Activated naive CD4-positive, alpha-beta T cell treated with anti-CD3 and anti-CD28 coated beads, Interleukin-2, amount 50 U/mL, for 24 hours (primary cell): ENCODE measurements around the gene XDH.

ENCODE experiments used
- H3K27ac Mint-ChIP-seq: one replicate; pipeline ENCODE4 v1.8.0; 2021; ENCODE audit warnings: mild to moderate bottlenecking, mixed read lengths
- H3K27me3 Mint-ChIP-seq: one replicate; pipeline ENCODE4 v1.8.0; 2021; ENCODE audit warnings: mixed read lengths
- H3K36me3 Mint-ChIP-seq: one replicate; pipeline ENCODE4 v1.8.0; 2021; ENCODE audit warnings: mixed read lengths
- H3K4me1 Mint-ChIP-seq: one replicate; pipeline ENCODE4 v1.8.0; 2021; ENCODE audit warnings: mixed read lengths
- H3K4me3 Mint-ChIP-seq: one replicate; pipeline ENCODE4 v1.8.0; 2021; ENCODE audit warnings: mild to moderate bottlenecking, mixed read lengths
- H3K9me3 Mint-ChIP-seq: one replicate; pipeline ENCODE4 v1.8.0; 2021; ENCODE audit warnings: mixed read lengths

The XDH gene

DNA sequence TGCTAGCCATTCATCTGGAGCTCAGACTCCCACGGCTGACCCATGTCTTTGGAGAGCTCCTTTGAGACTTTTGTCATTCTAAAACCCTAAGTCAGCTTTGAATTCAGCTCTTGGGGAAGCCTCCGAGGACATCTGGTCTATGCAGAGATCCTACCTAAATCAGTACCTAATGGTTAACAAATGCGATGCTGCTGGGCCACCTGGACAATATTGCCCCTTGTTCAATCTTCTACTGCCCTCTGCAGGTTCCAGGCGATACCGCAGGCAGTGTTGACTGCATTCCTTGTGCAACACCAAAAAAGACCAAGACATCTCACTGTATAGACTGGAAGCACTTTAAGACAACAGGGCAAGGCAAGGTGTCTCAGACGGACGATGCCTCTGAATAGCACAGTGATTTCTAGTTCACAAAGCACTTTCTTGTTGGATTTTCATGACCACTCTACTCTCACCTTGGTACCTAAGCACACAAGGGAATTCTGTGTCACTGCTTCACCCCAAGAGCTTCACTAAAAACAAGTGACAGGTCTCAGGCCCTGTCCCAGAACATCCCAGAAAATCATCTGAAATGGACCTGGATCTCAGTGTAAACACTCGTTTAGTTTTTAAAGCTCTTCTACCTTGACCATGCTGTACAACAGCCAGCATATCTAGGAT lies 80.9 kb downstream of the XDH start:
- H3K36me3 Mint-ChIP-seq: no peaks in the 10 kb centered on the region
- peaks cover 1% of the 10 kb centered on the region for H3K27me3 Mint-ChIP-seq
- no peaks in the 10 kb centered on the region for H3K9me3 Mint-ChIP-seq
- no peak overlapping the region for H3K4me3 Mint-ChIP-seq
- H3K4me1 Mint-ChIP-seq: no peaks in the 10 kb centered on the region
- H3K27ac Mint-ChIP-seq: no peak overlapping the region

DNA sequence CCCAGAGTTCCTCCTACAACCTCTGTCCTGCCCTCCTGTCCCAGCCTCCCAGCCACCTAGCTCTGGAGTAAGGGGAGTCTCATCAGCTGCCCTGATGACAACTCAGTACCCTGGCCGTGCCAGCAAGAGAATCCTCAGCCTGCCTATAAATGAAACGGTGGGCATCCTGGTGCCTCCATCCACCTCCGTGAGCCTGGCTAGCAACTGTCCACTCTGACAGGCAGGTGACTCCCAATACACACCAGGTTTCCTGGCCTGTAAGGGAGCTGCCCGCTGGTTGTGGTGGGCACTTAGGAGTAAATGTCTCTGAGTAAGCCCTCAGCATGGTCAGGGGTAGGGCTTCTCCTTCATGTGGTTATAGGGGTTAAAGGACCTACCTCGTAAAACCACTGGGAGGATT lies 81.5 kb downstream of the XDH start:
- Mint-ChIP-seq H3K36me3 (no peaks in the 10 kb centered on the region), H3K27me3 (peaks cover 1% of the 10 kb centered on the region), H3K9me3 (no peaks in the 10 kb centered on the region), H3K27ac (no peak overlapping the region), H3K4me3 (no peak overlapping the region), H3K4me1 (no peaks in the 10 kb centered on the region)

DNA sequence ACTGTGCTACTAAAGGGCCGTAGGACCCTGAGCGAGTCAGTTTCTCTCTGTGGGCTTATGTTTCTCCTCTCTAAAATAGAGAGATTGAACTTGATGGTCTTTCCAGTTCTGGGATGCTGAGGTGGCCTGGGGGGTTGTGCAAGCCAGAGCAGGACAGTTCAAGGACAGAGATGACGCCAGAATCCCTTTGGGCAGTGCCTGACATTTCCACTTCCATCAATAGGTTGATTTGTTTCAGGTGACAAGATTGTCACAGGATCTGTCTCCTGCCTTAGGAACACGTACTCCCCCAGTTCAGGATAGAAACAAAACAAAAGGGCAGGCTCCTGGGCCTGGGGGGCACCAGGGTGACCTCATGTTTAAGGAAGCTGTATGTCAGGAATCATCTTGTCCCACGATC lies 82.0 kb downstream of the XDH start:
- no peaks in the 10 kb centered on the region for H3K36me3 Mint-ChIP-seq
- no peak overlapping the region for H3K27ac Mint-ChIP-seq
- H3K9me3 Mint-ChIP-seq: no peaks in the 10 kb centered on the region
- H3K4me1 Mint-ChIP-seq: no peaks in the 10 kb centered on the region
- peaks cover 1% of the 10 kb centered on the region for H3K27me3 Mint-ChIP-seq
- H3K4me3 Mint-ChIP-seq: no peak overlapping the region

DNA sequence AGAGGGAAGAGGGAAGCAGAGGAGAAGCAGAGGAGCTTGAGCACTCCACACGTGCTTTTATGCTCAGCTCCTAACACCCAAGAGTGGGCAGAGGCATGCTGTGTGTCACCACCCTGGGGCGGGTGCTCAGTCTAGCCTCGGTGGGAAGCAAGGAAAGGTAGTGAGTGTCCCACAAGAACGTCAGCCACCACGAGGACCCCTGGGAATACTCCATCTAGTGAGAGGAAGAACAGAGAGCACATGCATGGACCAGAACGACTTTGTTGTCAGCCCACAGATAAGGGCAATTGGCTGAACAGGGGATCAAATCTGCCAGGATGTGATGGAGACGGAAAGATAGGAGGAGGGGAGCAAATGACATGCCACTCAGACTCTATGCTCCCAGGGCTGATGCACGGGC lies 83.4 kb downstream of the XDH start:
- H3K36me3 Mint-ChIP-seq: no peaks in the 10 kb centered on the region
- no peaks in the 10 kb centered on the region for H3K9me3 Mint-ChIP-seq
- H3K4me3 Mint-ChIP-seq: no peak overlapping the region
- H3K4me1 Mint-ChIP-seq: peaks cover 3% of the 10 kb centered on the region
- no peak overlapping the region for H3K27ac Mint-ChIP-seq
- peaks cover 1% of the 10 kb centered on the region for H3K27me3 Mint-ChIP-seq

DNA sequence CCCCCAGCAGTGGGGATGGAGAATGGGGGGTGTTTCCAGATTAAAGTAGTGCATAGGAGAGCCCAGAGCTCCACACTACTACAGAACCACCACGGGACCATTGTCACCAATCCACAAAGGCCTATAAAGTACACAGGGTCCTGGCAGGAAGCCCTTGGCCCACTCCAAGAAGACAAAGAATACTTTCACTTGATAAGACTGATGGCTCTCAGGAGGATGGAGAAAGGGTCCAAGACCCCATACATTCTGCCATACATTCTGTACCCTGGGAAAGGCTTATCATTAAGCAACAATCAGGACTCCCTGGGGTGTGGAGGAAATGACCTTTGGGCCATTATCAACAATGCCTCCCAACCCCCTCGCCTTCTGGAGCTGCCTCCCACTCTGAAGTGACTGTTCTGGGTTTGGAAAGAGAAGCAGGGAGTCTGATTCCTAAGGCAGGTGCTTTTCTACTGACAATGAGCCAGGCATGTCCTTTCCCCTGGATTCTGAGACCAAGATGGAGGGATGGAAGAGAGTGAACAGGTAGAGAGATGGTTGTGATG lies 85.4 kb downstream of the XDH start:
- H3K36me3 Mint-ChIP-seq: no peaks in the 10 kb centered on the region
- no peaks in the 10 kb centered on the region for H3K9me3 Mint-ChIP-seq
- H3K4me3 Mint-ChIP-seq: no peak overlapping the region
- H3K27ac Mint-ChIP-seq: no peak overlapping the region
- H3K27me3 Mint-ChIP-seq: no peaks in the 10 kb centered on the region
- H3K4me1 Mint-ChIP-seq: peaks cover 11% of the 10 kb centered on the region

DNA sequence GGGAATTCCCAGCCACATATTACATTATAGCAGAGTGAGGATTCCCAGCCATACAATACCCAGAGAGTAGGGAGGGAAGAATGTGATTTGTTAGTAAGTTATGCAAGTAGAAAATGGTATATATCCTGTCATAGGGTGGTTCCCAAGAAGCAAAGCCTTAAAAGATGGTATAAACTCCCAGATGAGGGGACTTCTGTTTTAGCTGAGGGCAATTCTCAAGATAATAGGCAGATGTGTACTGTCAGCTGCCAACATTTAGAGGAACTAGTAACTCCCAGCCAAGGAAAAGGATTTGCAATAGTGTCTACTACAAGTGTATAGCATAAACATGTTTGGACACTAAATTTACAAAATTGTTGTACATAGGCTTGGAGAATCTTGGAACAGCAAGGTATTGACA lies 86.5 kb downstream of the XDH start:
- Mint-ChIP-seq H3K4me3 (no peak overlapping the region), H3K4me1 (peaks cover 22% of the 10 kb centered on the region), H3K27ac (no peak overlapping the region), H3K36me3 (no peaks in the 10 kb centered on the region), H3K27me3 (no peaks in the 10 kb centered on the region), H3K9me3 (no peaks in the 10 kb centered on the region)

DNA sequence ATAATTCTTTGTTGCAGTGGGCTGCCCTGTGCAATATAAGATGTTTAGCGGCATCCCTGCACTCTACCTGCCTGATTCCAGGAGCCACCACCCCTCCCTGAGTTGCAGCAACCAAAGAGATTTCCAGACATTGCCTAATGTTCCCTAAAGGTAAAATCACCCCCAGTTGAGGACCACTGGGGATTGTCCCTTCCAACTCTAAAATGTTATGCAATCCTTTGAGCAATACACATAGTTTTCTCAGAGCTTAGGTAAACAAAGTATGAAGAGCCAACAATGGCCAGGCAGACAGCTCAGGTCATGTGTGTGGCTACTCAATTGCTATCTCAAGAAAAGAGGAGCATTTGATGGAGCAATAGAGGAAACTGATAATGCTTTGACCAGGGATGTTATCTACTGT lies 87.0 kb downstream of the XDH start:
- H3K36me3 Mint-ChIP-seq: no peaks in the 10 kb centered on the region
- no peaks in the 10 kb centered on the region for H3K9me3 Mint-ChIP-seq
- peaks cover 28% of the 10 kb centered on the region for H3K4me1 Mint-ChIP-seq
- no peak overlapping the region for H3K4me3 Mint-ChIP-seq
- H3K27ac Mint-ChIP-seq: no peak overlapping the region
- H3K27me3 Mint-ChIP-seq: no peaks in the 10 kb centered on the region

DNA sequence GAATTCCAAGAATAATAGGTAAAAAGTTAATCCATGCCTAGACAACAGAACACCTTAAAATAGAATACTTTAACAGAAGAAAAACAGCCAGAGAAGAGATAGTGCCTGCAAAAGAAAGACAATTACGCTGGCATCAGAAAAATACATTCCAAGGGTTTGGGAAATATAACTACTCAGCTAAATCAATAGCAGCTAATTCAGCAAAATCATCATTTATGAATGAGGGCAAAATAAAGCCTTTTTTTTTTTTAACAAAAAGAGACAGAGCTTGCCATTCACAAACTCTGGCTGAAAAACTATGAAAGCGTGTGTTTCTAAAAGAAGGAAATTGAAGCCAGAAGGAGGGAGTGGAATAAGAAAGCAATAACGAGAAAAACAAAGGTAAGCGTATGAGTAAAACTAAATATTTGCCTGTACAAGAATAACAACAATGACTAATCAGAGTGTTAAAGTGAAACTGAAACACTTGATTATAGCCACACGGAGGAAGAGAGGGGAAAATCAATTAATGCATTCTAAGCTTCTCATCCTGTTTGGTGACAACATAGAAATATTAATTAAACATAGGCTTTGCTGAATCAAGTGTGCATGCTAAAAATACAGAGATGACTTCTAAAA lies 90.4 kb downstream of the XDH start:
- Mint-ChIP-seq H3K9me3 (no peaks in the 10 kb centered on the region), H3K36me3 (no peaks in the 10 kb centered on the region), H3K27ac (peak overlapping the region; percentile 81), H3K4me3 (peak overlapping the region; percentile 34), H3K27me3 (no peaks in the 10 kb centered on the region), H3K4me1 (peaks cover 47% of the 10 kb centered on the region)

DNA sequence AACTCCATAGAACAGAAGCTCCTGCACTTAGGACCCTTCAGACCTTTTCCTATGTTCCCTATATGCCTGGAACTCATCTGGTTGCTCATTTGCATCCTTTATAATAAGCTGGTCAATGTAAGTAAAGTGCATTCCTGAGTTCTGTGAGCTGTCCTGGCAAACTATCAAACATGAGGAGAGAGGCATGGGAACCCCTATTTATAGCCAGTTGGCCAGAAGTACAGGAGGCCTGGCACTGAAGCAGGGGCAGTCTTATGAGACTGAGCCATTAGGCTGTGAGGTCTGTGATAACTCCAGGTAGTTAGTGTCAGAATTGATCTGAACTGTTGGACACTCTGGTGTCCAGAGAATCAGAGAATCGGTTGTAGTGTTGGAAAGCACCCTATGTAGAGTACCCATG lies 92.2 kb downstream of the XDH start:
- Mint-ChIP-seq H3K4me3 (no peak overlapping the region), H3K9me3 (no peaks in the 10 kb centered on the region), H3K27ac (peak overlapping the region; percentile 20), H3K36me3 (no peaks in the 10 kb centered on the region), H3K4me1 (peaks cover 61% of the 10 kb centered on the region), H3K27me3 (no peaks in the 10 kb centered on the region)

DNA sequence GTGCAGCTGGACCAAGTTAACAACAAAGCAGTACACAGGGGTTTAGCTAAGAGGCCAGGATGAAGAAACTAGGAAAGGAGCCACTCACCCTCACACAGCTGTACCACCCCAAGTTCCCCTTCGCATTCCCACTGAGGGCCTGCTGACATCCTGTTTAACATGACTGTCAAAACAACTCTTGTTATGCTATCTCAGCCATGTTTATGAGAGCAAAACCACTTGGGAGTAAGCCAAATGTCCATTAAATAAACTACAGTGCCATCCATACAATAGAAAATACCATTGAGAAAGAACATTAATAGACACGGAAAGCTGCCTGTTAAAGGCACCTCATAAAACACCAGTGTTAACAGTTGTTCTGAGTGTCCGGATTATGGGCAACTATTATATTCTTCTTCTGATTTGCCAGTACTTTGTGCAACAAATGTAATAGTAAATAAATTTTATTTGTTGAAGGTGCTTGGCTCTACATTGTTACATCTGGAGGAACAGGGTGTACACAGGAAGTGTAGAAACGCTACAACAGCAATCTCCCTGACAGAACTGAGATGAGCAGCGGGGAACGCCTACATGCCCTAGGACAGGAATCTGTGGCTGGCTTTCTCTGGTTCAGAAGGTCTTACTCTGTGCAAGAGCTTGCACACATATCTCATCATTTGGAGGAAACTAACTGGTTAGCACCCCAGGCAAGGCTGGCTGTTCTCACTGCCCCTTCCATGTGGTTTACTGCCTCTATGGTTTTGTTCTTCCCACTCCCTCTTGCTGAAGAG lies 95.0 kb downstream of the XDH start:
- Mint-ChIP-seq H3K4me1 (peaks cover 62% of the 10 kb centered on the region), H3K4me3 (no peak overlapping the region), H3K36me3 (no peaks in the 10 kb centered on the region), H3K27ac (peak overlapping the region; percentile 0), H3K27me3 (peaks cover 2% of the 10 kb centered on the region), H3K9me3 (no peaks in the 10 kb centered on the region)

DNA sequence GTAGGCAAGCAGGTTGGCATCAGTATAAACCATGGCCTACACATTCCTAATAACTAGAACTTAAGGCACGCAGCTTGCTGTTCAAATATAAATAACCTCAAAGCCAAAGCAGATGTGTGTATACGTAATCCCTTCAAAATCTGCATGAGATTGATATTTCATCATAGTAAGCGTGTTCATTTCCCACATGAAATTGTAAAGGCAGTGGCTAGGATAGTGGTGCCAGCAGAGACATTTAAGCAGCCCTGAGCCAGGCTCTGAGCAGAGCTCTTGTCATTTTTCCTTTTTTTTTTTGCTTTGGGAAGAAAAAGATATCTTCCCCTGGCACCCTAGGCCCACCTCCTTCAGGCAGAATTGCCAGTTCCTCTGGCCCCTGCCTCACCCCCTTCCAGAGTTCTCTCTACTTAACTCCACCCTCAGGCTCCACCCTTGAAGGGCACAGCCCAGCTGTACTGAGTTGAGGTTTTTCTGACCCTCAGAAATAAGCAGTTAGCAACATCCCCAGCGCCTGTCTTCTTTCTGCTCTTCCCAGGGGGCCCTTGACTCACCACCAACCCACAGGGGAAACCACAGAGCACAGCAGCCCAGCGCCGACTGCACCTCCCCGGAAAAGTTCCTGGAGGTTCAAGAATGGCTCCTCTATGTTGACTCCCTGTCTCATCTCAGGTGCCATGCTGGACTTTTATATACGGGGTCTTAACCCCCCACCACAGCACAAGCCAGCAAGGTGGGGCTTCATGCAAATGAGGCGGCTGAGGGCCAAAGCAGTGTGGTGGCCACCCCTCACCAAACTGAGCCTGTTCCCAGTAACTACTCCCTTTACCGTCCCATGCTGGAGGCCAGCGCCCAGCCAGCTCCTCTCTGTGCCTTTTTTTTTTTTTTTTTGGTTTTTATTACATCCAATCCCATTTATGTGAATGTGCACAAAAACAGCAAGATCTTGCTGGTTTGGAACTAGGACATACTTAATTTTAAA lies 95.9 kb downstream of the XDH start:
- Mint-ChIP-seq H3K4me1 (peaks cover 53% of the 10 kb centered on the region), H3K9me3 (no peaks in the 10 kb centered on the region), H3K4me3 (peak overlapping the region; percentile 67), H3K27ac (peak overlapping the region; percentile 79), H3K27me3 (peaks cover 2% of the 10 kb centered on the region), H3K36me3 (no peaks in the 10 kb centered on the region)

DNA sequence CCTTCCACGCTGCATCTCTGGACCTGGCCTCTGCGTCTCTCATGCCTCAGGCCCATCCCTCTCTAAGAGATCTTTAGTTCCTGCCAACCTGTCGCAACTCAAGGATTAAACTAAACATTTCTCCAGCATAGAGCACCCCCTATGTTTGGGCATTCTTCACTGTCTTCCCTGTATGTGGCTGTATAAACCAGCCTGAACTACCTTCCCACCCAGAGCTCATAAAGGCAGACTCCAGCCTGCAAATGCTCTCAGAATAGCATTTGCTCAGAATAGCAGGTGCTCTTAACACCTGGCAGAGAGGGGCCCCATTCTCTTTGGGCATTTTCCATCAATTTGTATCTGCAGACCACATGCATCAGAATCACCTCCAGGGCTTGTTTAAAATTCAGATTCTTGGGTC lies 97.1 kb downstream of the XDH start:
- H3K9me3 Mint-ChIP-seq: no peaks in the 10 kb centered on the region
- H3K27ac Mint-ChIP-seq: no peak overlapping the region
- H3K4me1 Mint-ChIP-seq: peaks cover 40% of the 10 kb centered on the region
- H3K4me3 Mint-ChIP-seq: no peak overlapping the region
- no peaks in the 10 kb centered on the region for H3K36me3 Mint-ChIP-seq
- H3K27me3 Mint-ChIP-seq: peaks cover 5% of the 10 kb centered on the region

DNA sequence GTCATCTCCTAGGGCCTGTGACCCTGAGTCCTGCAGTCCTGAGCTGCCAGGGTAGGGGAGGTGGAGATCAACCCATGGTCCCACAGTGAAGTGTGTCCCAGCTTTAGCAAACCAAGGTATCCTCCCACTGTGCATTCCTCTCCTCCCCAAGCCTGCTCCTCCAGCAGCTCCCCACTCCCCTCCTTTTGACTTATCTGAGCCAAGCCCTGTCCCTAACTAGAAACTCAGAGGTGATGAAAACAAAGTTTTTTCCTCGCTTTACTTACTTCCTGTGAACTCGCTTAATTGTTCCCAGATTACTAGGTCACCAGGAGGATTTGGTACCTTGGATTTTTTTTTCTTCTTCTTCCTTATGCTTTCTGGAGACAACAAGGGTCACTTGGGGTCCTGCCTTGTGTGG lies 99.8 kb downstream of the XDH start:
- Mint-ChIP-seq H3K4me3 (no peak overlapping the region), H3K9me3 (peaks cover 5% of the 10 kb centered on the region), H3K4me1 (peaks cover 28% of the 10 kb centered on the region), H3K27ac (no peak overlapping the region), H3K36me3 (peaks cover 4% of the 10 kb centered on the region), H3K27me3 (peaks cover 13% of the 10 kb centered on the region)

DNA sequence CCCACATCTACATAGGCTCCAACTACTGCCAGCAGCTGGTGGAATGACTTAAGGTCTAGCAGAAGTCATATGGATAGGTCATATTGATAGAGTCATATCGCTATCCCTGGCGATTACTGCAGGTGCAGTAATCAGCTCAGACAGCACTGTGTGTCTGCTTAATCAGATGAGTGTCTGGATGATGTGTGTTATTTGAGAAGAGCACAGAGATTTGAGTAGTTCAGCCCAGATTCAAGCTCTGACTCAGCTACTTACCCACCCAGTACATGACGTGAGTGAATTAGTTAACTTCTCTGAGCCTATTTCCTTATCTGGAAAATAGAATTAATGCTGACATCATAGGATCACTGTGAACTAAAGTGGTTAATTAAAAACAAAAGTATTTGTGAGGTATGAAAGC lies 101.6 kb downstream of the XDH start:
- Mint-ChIP-seq H3K4me3 (no peak overlapping the region), H3K27ac (no peak overlapping the region), H3K36me3 (peaks cover 4% of the 10 kb centered on the region), H3K4me1 (peaks cover 12% of the 10 kb centered on the region), H3K9me3 (peaks cover 5% of the 10 kb centered on the region), H3K27me3 (peaks cover 13% of the 10 kb centered on the region)

DNA sequence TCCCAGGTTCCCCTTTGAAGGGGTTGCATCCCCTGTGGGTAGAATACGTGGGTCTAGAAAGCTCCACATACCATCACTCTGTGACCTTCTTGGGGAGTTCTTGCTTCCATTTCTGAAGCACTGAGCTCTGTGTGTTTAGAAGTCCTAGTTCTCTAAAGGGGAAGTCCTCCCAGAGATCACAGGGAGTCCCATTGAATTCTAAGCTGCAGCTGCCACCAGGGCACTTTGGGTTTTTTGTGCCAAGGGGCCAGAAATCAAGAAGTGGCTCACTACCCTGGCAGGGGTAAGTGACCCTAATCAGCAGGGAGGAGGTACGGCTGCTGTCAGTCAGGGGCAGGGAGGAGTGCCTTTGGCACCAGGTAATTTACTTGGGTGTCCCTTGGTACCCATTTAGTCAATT lies 109.7 kb downstream of the XDH start:
- Mint-ChIP-seq H3K4me1 (no peaks in the 10 kb centered on the region), H3K9me3 (no peaks in the 10 kb centered on the region), H3K27me3 (peaks cover 4% of the 10 kb centered on the region), H3K27ac (no peak overlapping the region), H3K36me3 (no peaks in the 10 kb centered on the region), H3K4me3 (no peak overlapping the region)
